ENCODE results near the gene ZNF793. TPM values are rescaled to one million over a fixed set of nuclear protein-coding genes. Genes with fewer than 3 reads are reported as not detected.

Gene ZNF793
- total and polyA plus RNA-seq, 11 donors = 2.8 to 7.9 (median 5.9) TPM

DNA sequence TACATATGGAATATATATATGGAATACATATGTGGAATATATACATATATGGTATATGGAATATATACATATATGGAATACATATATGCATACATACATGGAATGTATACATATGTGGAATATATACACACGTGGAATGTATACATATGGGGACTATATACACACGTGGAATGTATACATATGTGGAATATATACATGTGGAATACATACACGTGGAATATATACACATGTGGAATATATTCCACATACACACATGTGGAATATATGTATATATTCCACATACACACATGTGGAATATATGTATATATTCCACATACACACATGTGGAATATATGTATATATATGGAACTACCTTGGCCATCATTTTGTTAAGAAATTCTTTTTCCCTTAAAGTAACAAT, 56.8 kb downstream of the ZNF793 start:
- ATAC-seq (no peak), DNase-seq (no peak)
- H3K9me3 ChIP-seq = peaks cover 0 to 95% (median 0%) of the 10 kb centered on the region in 12 donors
- H3K4me3 ChIP-seq = no peak overlapping the region
- intact Hi-C loops (cut with DNase I) = loop anchor here in 2 of 10 donors (10.0 kb wide), 2 partner anchors 149 to 689 kb away; no protein-coding TSS in a partner anchor
- peaks cover 6 to 66% (median 15%) of the 10 kb centered on the region in 9 donors for H3K36me3 ChIP-seq
- no peak overlapping the region for H3K27ac ChIP-seq
- H3K4me1 ChIP-seq = no peaks in the 10 kb centered on the region
- no peaks in the 10 kb centered on the region for H3K27me3 ChIP-seq
- 90 to 97% (median 96%) methylated on average over 3 of the region's 3 CpGs for WGBS, 4 donors
- TF ChIP-seq, protein P1, sequence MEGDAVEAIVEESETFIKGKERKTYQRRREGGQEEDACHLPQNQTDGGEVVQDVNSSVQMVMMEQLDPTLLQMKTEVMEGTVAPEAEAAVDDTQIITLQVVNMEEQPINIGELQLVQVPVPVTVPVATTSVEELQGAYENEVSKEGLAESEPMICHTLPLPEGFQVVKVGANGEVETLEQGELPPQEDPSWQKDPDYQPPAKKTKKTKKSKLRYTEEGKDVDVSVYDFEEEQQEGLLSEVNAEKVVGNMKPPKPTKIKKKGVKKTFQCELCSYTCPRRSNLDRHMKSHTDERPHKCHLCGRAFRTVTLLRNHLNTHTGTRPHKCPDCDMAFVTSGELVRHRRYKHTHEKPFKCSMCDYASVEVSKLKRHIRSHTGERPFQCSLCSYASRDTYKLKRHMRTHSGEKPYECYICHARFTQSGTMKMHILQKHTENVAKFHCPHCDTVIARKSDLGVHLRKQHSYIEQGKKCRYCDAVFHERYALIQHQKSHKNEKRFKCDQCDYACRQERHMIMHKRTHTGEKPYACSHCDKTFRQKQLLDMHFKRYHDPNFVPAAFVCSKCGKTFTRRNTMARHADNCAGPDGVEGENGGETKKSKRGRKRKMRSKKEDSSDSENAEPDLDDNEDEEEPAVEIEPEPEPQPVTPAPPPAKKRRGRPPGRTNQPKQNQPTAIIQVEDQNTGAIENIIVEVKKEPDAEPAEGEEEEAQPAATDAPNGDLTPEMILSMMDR (IDR thresholded peaks at IDR 0.05) = no peak

DNA sequence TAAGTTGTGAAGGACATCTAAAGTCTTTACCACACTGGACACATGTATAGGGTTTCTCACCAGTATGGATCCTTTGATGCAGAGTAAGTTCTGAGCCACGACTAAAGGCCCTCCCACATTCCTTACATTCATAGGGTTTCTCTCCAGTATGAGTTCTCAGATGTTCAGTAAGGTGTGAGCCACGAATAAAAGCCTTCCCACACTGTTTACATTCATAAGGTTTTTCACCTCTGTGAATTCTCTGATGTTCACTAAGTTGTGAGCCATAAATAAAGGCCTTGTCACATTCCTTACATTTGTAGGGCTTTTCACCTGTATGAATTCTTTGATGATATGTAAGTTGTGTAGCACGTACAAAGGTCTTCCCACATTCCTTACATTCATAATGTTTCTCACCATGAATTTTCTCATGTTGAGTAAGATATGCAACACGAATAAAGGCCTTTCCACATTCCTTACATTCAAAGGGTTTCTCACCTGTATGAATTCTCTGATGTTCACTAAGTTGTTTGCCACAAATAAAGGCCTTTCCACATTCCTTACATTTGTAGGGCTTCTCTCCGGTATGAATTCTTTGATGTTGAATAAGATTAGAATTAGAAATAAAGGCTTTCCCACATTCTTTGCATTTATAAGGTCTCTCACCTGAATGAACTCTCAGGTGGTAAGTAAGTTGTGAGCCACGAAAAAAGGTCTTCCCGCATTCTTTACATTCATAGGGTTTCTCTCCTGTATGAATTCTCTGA, 58.1 kb downstream of the ZNF793 start:
- Histone ChIP-seq H3K27ac (no peak overlapping the region), H3K9me3 (peaks cover 0 to 83% (median 0%) of the 10 kb centered on the region in 12 donors), H3K4me1 (no peaks in the 10 kb centered on the region), H3K36me3 (peaks cover 3 to 61% (median 13%) of the 10 kb centered on the region in 9 donors), H3K4me3 (no peak overlapping the region), H3K27me3 (no peaks in the 10 kb centered on the region)
- no peak for TF ChIP-seq POLR2A (IDR thresholded peaks at IDR 0.05)
- TF ChIP-seq, protein P1 (IDR thresholded peaks at IDR 0.05) = no peak
- no peak for DNase-seq
- no peak for ATAC-seq
- intact Hi-C loops (cut with DNase I) = loop anchor here in 2 of 10 donors (10.0 kb wide), 2 partner anchors 150 to 690 kb away; no protein-coding TSS in a partner anchor
- WGBS, 4 donors = 96 to 99% (median 96%) methylated on average over 7 of the region's 7 CpGs

DNA sequence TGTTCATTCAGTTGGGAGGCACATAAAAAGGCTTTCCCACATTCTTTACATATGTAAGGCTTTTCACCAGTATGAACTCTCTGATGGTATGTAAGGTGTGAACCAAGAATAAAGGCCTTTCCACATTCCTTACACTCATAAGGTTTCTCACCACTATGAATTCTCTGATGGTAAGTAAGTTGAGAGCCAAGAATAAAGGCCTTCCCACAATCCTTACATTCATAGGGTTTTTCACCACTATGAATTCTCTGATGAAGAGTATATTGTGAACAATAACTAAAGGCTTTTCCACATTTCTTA, 58.6 kb downstream of the ZNF793 start:
- H3K36me3 ChIP-seq = peaks cover 0 to 58% (median 14%) of the 10 kb centered on the region in 9 donors
- TF ChIP-seq, protein P1 (IDR thresholded peaks at IDR 0.05) = no peak
- no peak for TF ChIP-seq POLR2A (IDR thresholded peaks at IDR 0.05)
- H3K4me3 ChIP-seq = no peak overlapping the region
- peaks cover 0 to 85% (median 0%) of the 10 kb centered on the region in 12 donors for H3K9me3 ChIP-seq
- ATAC-seq (no peak), DNase-seq (no peak)
- H3K4me1 ChIP-seq = no peaks in the 10 kb centered on the region
- no peaks in the 10 kb centered on the region for H3K27me3 ChIP-seq
- intact Hi-C loops (cut with DNase I) = loop anchor here in 2 of 10 donors (10.0 kb wide), 2 partner anchors 151 to 691 kb away; no protein-coding TSS in a partner anchor
- H3K27ac ChIP-seq = no peak overlapping the region

DNA sequence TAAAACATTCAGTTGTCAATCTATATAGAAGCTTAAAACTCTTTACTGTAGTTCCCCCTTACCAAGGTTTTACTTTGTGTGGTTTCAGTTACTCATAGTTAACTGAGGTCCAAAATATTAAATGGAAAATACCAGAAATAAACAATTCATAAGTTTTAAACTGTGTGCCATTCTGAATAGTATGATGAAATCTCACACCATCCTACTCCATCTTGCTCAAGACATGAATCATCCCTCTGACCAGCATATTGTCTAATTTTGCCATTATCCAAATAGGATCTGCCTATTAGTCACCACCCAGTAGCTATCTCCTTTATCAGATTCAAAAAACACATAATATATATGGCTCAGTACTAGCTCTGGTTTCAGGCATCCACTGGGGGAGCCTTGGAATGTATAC, 65.5 kb downstream of the ZNF793 start:
- Histone ChIP-seq H3K4me1 (no peaks in the 10 kb centered on the region), H3K27me3 (no peaks in the 10 kb centered on the region), H3K27ac (no peak overlapping the region), H3K36me3 (peaks cover 0 to 28% (median 11%) of the 10 kb centered on the region in 9 donors), H3K4me3 (no peak overlapping the region), H3K9me3 (peaks cover 0 to 51% (median 6%) of the 10 kb centered on the region in 12 donors)
- intact Hi-C loops (cut with DNase I) = no loop called here
- no peak for ATAC-seq
- TF ChIP-seq, protein P1 (IDR thresholded peaks at IDR 0.05) = no peak
- TF ChIP-seq POLR2A (IDR thresholded peaks at IDR 0.05) = no peak
- no peak for DNase-seq
